ENCODE measurements around the gene KRT33A. TPM values are rescaled to one million over a fixed set of nuclear protein-coding genes. Genes with fewer than 3 reads are reported as not detected.

KRT33A gene
- total RNA-seq, 1 experiment from 2014 or later = not detected

DNA sequence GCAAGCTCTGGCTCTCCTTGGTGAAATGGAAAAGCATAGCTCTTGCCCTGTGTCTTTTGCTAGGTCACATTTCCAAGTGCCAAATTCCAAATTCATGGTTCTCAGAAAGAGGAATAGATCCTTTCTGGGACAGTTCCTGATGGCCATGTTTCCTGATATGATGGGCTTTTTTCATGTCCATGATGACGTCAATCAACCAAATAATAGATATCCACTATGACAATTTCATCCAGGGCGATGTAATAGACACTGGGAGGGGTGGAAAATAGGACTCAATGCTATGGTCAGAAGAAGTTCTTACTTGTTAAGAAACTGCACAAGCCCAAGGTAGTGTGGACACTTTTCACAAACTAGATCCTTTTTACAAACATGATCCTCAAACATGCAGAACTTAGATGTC, 549 bp upstream of the KRT33A start:
- Histone ChIP-seq H3K9ac (ENCODE audit: extremely low read depth, insufficient read length, low read length) (no peak overlapping the region), H3K4me1 (ENCODE audit: insufficient read depth, low read length) (no peaks in the 10 kb centered on the region), H3K9me3 (ENCODE audit: control insufficient read depth, low read depth, low read length) (no peaks in the 10 kb centered on the region), H3K23ac (ENCODE audit: insufficient read length, low read depth, low read length) (no peak overlapping the region), H3K23me2 (ENCODE audit: insufficient read length, low read depth, low read length, poor library complexity, severe bottlenecking) (no peaks in the 10 kb centered on the region), H3K56ac (ENCODE audit: insufficient read length, low read depth, low read length) (no peak overlapping the region), H4K20me1 (ENCODE audit: control insufficient read depth, insufficient read depth, insufficient read length) (no peaks in the 10 kb centered on the region), H3T11ph (ENCODE audit: low read length) (no peak overlapping the region), H3K27ac (ENCODE audit: insufficient read length, low read depth, low read length) (no peak overlapping the region), H2BK15ac (ENCODE audit: low read depth, low read length) (no peak overlapping the region), H2BK12ac (ENCODE audit: insufficient read length, low read depth, low read length) (no peak overlapping the region), H2BK20ac (ENCODE audit: low read depth, low read length, poor library complexity, severe bottlenecking) (no peak overlapping the region), H3K4me2 (ENCODE audit: insufficient read depth, insufficient read length, low read length) (no peak overlapping the region), H4K91ac (ENCODE audit: insufficient read length, low read depth, low read length) (no peak overlapping the region), H2BK120ac (ENCODE audit: low read depth, low read length, poor library complexity, severe bottlenecking) (no peak overlapping the region), H4K5ac (ENCODE audit: insufficient read length, low read depth, low read length) (no peak overlapping the region), H3K27me3 (ENCODE audit: insufficient read depth, low read length) (no peaks in the 10 kb centered on the region), H3K79me2 (ENCODE audit: insufficient read depth, low read length) (no peaks in the 10 kb centered on the region), H2BK5ac (ENCODE audit: insufficient read length, low read length) (no peak overlapping the region), H2AFZ (ENCODE audit: low read length) (no peak overlapping the region), H3K14ac (ENCODE audit: insufficient read depth, low read length) (no peak overlapping the region), H2AK5ac (ENCODE audit: insufficient read length, low read length) (no peak overlapping the region), H3K18ac (ENCODE audit: insufficient read length, low read depth, low read length) (no peak overlapping the region), H3K4ac (ENCODE audit: low read depth, low read length) (no peak overlapping the region), H3K79me1 (ENCODE audit: insufficient read depth, low read depth, low read length, poor library complexity, severe bottlenecking) (no peaks in the 10 kb centered on the region), H4K8ac (replicated peaks; ENCODE audit: insufficient read length, low read depth, low read length) (no peak overlapping the region)
- Mint-ChIP-seq H3K36me3 (ENCODE audit: insufficient read depth in 1 of 3, low read depth in 3 of 3) (no peaks in the 10 kb centered on the region), H3K4me3 (no peak overlapping the region), H3K27ac (no peak overlapping the region), H3K9me3 (no peaks in the 10 kb centered on the region; a peak in 1 of 5 replicates), H3K27me3 (ENCODE audit: low read depth) (peaks cover 9% of the 10 kb centered on the region), H3K4me1 (no peaks in the 10 kb centered on the region)
- TF ChIP-seq, protein P1, sequence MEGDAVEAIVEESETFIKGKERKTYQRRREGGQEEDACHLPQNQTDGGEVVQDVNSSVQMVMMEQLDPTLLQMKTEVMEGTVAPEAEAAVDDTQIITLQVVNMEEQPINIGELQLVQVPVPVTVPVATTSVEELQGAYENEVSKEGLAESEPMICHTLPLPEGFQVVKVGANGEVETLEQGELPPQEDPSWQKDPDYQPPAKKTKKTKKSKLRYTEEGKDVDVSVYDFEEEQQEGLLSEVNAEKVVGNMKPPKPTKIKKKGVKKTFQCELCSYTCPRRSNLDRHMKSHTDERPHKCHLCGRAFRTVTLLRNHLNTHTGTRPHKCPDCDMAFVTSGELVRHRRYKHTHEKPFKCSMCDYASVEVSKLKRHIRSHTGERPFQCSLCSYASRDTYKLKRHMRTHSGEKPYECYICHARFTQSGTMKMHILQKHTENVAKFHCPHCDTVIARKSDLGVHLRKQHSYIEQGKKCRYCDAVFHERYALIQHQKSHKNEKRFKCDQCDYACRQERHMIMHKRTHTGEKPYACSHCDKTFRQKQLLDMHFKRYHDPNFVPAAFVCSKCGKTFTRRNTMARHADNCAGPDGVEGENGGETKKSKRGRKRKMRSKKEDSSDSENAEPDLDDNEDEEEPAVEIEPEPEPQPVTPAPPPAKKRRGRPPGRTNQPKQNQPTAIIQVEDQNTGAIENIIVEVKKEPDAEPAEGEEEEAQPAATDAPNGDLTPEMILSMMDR (conservative IDR thresholded peaks at IDR 0.05) = no peak
- no CpG with 5 or more reads among the region's 2 CpGs for WGBS (ENCODE audit: extremely low coverage, insufficient read length, low lambda C conversion rate)
- no peak for DNase-seq
